Superior temporal gyrus (tissue), 1 donor: ENCODE data around the gene ARSI.

Source experiments
- DNase-seq: peaks from one replicate; pipeline ENCODE4 v3.0.0-alpha.2; 2016; ENCODE audit errors: extremely low spot score

Gene ARSI

GRCh38 chr5:150307617-150308426 lies 5.1 kb upstream of the ARSI start:
- no peak for DNase-seq

DNA sequence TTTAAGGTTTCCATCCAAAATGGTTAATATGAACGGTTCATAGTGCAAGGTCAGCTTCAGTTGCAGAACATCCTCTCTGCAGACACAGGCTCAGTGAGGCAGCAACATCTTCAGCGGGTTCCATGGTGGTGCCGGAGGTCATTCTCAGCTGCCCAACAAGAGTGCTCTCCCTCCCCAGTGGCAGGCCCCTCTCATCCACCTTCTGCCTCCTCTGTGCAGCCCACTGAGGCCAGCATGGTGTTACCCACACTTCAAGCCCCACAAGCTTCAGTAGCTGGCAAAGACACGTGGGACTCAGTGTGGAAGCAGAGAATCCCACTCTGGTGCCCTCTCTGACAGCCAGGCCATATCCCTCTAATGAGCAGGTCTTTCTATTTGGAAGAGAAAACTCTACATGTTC lies 4.1 kb upstream of the ARSI start:
- no peak for DNase-seq

DNA sequence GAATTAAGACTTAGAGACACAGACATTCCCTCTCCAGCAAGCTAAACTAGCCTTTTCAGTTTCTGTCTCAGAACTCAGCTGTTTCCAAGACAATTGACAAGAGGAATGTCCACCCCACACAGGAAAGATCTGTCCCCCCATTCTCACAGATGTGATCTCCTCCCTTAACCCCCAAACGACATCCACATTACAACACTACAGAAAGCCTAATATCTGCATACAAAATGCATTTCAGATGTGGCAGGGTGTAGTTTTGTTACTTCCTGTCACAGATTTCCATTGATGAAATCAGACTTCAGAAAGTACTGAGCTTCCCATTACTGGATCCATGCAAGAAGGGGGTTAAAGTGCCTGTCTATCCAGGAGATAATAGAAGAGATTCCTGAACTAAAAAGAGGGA lies 2.9 kb upstream of the ARSI start:
- no peak for DNase-seq

DNA sequence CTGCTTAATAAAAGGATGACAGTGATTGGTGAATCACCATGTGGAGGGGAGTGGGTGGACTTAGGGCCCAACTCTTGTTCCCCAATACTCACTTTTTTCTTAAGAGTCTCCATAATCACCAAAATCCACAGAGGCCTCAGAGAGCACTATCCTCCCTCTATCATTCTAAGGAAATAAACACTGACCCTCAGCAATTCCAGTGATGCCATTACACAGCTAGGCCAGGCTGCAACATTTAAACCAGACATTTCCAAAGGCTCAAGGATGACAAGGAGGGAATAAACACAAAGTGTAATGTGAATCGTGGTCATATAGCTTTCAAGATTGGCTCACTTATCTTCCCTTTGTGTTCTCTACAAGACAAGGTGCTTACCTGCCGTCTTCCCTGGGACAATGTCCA lies 2.4 kb upstream of the ARSI start:
- DNase-seq: no peak

- no peak for DNase-seq
Observed at GRCh38 chr5:150304481-150305081, 1.9 kb upstream of the ARSI start.

DNA sequence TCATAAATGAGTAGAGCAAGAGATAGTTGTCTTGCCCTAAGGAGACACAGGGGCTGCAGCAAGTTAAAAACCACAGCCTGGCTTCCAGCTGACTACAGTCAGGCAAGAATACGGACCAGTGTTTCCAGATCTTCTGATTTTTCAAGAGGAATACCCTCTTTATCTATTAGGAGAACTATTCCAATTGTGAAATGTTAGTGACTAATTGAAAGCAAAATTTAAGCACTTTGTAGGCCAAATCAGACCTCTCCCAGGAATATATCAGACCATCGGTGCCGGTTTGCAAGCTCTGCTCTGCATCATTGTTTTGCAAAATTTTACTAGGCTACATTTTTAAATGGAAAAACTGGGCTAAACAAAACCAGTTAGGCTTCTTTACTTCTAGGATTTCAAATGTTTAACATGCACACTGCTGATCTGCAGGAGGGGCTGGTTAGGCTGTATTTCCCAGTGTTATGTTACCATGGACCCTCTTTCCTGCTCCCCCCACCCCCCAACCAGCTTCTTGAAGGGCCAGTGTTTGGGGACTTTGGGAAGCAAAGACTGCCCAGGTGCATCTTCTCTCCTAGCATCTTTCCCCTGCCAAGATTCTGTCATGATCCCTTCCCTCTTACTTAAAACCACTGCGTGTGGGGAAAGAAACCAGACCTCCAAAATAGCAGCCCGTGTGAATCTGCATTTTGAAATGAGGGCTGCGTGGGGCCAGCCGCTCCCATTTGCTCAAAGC lies 1.1 kb upstream of the ARSI start:
- DNase-seq: no peak

DNA sequence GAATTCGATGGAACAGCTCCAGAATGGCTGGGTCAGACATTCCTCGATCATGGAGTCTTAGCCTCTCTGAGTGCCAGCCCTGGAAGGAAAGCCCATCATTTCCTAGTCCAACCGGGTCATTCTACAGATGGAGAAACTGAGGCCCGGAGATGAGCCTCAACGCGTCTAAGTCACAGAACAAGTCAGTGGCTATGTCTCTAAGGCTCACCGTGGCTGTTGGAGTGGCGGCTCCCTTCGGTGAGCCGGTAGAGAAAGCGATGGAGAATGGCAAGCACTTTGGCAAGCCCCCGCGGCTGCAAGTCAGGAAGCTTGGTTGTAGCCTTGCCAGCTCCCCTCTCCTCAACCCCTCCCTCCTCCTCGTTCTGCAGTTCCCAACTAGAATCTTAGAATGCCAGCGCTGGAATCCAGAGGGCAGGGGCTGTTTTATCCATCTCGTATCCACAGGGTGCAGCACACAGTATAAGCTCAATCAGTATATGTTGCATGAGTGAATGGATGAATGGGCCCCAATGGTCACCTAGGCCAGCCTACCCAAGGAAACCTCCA lies 438 bp upstream of the ARSI start:
- no peak for DNase-seq

DNA sequence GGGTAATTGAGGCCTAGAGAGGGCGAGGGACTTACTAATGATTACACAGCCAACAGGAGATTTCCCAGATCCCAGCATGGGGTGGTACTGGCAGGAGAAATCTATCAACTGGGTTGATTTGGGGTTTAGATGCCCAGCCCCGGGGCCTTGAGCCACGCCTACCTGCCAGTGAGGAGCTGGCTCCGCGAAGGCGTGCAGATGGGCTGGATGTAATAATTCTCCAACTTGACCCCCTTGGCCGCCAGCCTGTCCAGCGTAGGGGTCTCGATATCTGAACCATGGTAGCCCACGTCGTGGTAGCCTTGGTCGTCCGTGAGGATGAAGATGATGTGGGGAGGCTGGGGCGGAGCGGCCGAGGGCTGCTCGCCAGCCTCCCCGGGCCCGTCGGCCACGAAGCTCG lies 804 bp downstream of the ARSI start:
- no peak for DNase-seq

GRCh38 chr5:150301170-150301505 lies 1.6 kb downstream of the ARSI start:
- no peak for DNase-seq

DNA sequence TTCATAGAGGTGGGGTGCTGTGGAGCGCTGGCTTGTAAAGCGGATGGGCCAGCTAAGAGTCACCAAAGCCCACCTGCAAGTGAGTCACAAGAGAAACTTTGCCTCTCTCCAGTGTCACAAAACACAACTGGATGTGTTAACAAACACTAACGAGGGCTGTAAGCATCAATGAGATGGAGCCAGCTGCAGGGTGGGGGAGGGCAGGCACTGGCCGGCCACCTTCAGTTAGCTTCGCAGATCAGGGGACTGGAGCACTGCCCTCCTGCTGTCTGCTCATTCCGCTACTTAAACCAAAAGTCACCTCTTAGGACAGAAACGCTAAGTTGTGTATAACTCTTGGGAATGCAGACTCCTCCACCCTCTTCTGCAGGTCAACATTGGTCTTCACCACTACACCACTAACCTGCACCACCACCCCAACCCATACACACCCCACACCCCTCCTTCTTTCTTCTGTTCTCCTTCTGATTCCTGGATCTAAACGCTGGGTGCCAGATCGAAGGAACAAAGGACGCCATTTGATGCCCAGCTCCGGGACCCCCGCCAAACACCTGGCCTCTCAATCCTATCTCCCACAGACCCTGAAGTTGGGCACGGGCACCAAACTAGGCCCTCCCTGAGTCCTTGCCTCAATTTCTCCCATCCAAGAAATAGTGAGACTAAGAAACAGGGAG lies 2.1 kb downstream of the ARSI start:
- no peak for DNase-seq

DNA sequence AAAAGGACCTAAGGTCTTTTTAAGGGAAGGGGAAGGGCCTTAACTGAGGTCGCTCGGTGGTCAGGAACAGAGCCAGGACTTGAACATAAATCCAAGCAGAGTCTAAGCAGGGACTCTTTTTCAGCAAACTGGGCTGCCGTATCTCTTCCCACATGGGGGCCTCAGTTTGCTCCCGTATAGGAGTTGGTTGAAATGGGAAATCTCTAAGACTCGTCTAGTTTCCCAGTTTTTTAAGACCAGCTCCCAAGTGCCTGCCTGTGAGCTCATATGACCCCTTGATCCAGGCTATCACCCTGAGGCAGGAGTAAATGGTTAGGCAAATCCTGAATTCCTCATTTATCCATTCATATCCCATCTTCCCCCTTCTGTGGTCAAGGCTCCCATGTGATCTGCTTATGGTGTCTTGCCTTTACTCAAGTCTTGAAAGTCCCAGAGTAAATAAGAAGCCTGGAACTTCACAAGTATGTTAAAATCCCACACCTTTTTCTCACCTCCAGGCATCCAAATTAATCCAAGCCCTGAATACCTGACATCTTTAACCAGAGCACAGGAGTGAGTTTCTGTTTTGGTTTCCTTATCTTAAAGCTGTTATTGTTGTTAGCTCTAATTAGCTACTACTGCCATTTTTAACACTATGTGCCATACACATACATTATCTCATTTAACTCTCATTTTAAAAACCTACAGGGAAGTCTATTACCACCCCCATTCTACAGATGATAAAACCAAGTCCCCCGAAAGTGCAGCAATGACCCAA lies 3.0 kb downstream of the ARSI start:
- DNase-seq: no peak

GRCh38 chr5:150298701-150299451 lies 3.8 kb downstream of the ARSI start:
- no peak for DNase-seq

DNA sequence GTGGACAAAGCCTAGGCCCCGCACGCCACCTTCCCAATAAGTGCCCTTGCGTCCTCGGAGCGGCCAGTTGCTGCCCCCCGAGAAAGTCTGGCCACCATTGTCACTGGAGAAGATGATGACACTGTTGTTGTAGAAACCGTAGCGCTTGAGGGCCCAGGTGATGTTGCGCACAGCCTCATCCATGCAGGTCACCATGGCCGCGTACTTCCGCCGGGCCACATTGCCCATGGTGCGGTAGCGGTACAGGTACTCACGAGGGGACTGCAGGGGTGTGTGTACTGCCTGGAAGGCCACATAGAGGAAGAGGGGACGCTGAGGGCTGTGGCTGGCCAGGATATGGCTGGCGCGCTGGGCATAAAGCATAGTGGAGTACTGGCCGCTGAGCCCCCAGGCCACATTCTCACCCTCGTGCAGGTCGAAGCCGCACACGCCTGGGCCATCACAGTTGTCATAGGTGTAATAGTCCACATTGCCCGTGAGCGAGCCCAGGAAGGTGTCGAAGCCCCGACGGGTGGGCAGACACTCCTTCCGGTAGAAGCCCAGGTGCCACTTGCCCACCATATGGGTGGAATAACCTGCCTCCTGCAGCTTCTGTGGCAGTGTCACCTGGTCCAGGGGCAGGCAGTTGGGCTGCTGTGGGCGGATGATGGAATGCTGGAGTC lies 4.6 kb downstream of the ARSI start:
- DNase-seq: no peak

GRCh38 chr5:150297236-150297890 lies 5.3 kb downstream of the ARSI start:
- no peak for DNase-seq

DNA sequence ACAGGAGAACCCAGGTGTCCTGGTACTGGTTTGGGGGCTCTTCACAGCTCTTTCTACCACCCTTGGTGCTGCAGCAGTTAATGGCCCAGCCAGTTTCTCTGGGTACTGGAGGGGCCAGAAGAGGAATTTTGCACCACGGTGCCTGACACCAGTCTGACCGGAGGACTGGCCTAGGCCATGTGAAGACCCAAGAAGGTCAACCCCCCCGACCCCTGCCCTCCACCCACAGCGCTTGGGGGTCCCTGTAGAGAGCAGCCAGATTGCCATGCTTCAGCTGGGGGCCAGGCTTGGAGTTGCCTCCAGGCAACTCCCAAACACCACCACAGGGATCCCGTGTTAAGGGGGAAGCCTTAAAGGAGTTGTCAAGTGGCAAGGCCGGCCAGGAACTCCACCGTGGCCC lies 6.2 kb downstream of the ARSI start:
- DNase-seq: no peak

- no peak for DNase-seq
Observed at GRCh38 chr5:150295741-150296486, 6.8 kb downstream of the ARSI start.

GRCh38 chr5:150295172-150295634 lies 7.5 kb downstream of the ARSI start:
- no peak for DNase-seq

DNA sequence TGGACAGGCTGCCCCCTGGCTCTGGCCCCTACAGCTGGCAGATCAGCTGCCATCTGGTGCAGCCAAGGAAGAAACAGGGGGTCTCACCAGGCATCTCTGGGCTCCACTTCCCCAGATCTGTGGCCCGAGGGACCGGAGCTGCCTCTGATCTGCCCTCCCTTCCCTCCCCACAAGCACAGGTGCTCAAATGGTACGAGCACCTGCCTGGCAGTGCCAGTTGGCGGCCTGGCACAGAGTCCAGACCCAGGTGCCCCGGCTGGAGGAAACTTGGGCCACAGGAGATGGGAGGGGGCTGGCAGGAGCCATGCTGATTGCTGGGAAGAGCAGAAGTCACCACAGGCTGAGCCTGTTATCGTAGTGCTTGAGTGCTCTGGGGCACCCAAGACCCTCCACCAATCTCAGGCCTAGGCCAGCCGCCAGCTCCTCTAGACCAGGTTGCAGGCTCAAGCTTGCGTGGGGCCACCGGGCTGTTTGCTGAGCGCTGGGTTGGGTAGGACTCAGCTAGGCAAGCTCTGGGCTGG lies 8.1 kb downstream of the ARSI start:
- no peak for DNase-seq
